ENCODE results near the gene TBCK.
A peak's percentile ranks its signal among the peaks of the same experiment; 100 is the strongest.
"Not testable (repeated sequence)": the region's sequence is repeated elsewhere in the genome, so short reads cannot be mapped to it uniquely, and the experiment has no call there.

TBCK gene

DNA sequence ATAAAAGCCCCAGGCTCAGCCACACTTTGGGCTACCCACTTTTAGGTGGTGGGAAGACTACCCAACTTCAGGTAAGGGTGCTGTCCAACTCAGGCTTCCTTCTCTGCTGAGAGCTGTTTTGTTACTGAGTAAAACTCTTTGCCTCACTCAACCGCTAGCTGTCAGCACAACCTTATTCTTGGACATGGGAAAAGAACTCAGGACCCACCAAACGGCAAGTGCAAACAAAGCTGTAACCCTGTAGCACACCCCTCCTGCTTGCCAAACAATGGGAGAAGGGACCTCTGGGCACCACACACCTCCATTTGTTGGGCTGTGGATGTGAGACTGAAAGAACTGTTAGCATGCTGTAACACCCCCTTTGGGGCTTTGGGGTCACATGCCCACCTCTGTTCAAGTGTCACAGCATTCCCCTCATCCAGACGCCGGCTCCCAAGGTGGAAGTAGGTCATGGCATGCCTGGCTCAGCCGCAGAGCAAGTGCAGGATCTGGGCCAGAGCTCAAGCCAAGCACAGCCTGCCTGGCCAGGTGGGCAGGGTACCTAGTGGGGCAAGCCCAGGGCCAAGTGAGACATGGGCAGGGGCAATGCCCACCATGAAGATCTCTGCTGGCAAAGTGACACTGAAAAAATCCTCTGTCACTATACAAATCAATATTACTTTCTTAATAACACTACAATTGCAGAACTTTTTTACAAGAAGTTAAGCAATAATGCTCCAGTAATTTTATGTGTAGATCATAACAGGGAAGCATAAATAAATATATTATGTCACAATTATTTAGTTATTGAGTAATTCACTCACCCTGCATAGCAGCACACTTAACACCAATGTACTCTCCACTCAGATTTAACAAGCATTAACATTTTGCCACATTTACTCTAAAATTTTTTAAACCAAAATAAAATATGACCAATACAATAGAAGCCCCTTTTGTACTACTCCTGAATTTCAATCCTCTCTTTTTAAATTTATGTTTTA, 107.2 kb downstream of the TBCK start:
- DNase-seq: no peak

GRCh38 chr4:106201373-106201772, 114.6 kb downstream of the TBCK start:
- DNase-seq: peak in 1 of 3 experiments; percentile 47

GRCh38 chr4:106195435-106195950, 120.5 kb downstream of the TBCK start:
- DNase-seq: no peak

GRCh38 chr4:106194801-106195200, 121.2 kb downstream of the TBCK start:
- DNase-seq: no peak

DNA sequence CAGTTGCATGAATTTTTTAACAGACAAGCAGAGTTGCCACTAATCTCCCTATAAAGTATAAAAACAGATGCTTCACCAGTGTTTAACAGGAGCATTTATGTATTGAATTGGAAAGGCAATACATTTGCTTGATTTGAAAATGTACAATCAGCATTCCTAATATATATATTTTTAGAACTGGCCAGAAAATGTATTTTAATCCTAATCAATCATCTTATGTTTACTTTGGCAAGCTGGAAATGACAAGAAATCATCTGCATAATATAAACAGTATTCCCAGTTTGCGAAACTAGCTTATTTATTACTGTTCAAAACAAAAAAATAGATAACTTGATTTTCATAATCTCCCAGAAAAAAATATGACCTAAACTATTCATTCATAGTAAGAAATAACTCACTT, 123.9 kb downstream of the TBCK start:
- no peak for DNase-seq

- DNase-seq: no peak
Measured at GRCh38 chr4:106186201-106186600, 129.8 kb downstream of the TBCK start.

- no peak for DNase-seq
Measured at GRCh38 chr4:106183551-106183950, 132.5 kb downstream of the TBCK start.

DNA sequence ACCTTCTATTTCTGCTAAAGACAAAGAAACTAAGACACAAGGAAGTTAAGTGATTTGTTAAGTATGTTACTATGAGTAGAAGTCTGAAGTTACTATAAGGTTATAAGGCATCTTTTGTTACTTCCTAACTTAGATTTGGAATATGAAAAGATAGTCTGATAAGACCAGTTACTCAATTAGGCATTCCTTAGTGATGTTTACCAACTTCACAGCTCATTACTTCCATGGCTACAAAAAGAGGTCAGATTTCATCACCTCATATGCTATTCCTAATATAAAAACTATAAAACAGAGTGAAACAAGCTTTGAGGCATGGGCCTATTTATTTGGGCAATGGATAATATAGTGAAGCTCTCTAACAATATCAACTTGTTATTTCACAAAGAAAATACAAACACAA, 143.1 kb downstream of the TBCK start:
- no peak for DNase-seq

DNA sequence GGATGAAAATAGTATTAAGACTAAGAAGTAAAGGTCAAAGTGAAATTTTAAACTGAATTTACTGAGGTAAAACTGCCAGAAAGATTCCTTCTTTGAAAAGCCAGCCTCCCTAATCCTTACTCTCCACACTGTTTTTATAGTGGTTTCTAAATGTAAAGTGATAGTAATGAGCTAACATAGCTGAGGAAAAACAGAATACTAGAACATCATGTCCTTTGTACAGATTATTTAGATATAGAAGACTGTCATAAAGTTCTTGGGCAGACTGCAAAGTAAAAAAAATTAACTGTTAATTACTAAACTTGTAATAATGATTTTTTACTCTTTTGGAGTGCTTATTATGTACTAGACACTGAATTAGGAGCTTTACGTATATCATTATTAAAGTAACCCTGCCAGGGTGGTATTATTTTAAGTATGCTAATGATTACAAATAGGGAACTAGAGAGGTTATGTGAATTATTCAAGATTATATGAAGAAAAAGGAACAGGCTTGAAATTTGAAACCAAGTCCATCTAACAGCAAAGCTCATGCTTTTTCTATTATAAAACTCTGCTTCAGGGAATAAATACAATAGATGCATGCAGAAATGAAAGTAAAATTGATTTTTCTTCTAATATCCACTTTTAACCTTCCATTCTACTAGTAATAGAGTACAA, 150.5 kb downstream of the TBCK start:
- no peak for DNase-seq

DNA sequence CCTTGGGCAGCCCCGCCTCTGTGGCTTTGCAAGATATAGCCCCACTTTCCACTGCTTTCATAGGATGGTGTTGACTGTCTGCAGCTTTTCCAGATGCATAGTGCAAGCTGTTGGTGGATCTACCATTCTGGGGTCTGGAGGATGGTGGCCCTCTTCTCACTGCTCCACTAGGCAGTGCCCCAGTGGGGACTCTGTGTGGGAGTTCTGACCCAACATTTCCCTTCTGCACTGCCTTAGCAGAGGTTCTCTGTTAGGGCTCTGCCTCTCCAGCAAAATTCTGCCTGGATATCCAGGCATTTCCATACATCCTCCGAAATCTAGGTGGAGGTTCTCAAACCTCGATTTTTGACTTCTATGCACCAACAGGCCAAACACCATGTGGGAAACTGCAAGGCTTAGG, 153.7 kb downstream of the TBCK start:
- DNase-seq: no peak

GRCh38 chr4:106160560-106160959, 155.4 kb downstream of the TBCK start:
- no peak for DNase-seq

- DNase-seq: no peak
Measured at GRCh38 chr4:106149911-106150310, 166.1 kb downstream of the TBCK start.

- DNase-seq: no peak
Measured at GRCh38 chr4:106149026-106149425, 167.0 kb downstream of the TBCK start.

GRCh38 chr4:106142616-106143127, 173.3 kb downstream of the TBCK start:
- DNase-seq: no peak

GRCh38 chr4:106140601-106141000, 175.4 kb downstream of the TBCK start:
- no peak for DNase-seq

DNA sequence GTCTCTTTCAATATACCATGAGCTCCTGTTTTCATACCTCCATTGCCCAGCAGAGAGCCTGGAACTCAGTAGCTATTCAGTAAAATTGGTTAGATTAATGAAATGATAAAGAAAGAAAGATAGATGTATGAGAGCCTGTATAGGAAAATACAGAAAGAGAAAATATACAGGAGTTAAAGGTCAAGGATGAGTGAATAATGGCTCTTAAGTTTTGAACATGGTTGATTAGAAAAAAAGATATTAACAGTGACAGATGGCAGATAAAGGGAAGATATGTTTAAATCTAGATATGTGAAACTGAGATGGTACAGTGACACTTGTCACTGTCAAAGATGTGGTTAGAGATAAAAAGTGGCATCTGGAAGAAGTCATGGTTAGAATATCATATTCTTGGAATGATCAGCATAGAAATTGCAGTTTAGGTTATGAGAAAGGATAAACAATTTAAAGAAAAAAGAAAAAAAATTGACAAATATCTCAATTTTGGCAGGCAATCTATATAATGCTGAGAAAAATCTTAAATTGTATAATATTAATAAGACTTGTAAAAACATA, 179.2 kb downstream of the TBCK start:
- no peak for DNase-seq

- no peak for DNase-seq
Measured at GRCh38 chr4:106132045-106132444, 184.0 kb downstream of the TBCK start.

DNA sequence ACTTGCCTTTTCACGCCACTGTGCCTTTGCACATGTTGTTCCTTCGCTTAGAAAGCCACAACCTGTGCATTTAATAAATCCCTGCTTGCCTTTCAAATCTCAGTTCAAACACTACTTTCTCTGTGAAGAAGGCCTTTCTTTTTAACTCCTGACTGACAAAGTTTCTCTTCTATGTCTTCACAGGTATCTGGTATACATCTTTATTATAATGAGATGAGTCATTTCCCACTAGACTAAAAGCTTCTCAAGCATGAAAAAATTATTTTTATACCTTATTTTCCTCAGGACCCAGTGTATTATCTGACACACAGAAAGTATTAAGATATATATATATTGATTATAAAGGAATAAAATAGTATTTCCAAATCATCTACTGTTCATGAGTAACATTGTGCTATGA, 189.9 kb downstream of the TBCK start:
- no peak for DNase-seq

GRCh38 chr4:106119949-106120555, 196.0 kb downstream of the TBCK start:
- DNase-seq: peak in 1 of 3 experiments; percentile 38

DNA sequence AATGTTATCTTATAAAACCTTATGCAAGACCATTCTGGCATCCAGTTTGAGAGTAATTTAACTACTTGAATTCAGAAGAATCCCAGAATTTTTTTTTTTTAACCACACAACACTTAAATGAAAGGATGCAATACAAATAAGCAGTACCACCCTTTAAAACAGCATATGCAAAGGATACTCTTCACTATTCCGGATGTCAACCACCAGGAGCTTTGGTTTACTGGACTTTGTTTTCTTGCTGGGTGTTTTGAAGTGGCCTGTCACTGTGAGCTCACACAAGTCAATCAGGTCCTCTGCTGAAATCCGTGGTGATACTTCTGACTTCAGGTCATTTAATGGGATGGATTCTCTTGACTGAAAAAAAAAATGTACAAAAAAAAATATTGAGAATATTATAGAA, 200.0 kb downstream of the TBCK start:
- DNase-seq: no peak

- no peak for DNase-seq
Measured at GRCh38 chr4:106114270-106114669, 201.7 kb downstream of the TBCK start.

DNA sequence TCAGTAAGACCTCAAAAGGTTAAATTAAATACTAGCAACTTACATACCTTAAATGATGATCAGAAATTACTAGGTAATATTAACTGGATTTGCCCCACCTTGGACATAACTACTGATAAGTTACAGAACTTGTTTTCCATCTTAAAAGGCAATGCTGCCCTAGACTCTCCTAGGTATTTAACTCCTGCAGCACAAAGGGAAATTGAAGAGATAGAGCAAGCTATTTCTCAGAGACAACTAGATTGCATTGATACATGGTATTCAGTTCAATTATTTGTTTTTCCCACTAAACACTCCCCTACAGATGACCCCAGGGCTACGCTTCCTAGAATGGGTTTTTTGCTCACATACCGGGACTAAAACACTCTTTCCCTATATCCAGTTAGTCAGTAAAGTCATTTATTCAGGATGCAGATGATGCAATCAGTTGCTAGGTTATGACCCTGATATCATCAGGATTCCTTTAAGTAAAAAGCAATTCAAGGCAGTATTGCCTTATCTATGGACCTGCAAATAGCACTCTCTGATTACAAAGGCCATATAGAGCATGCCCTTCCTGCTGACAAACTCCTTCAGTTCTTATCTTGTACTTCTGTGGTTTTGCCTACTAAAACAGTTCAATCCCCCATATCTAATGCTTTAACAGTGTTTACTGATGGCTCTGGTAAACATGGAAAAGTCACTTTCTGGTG, 204.1 kb downstream of the TBCK start:
- DNase-seq: not testable (repeated sequence)
